Measurements from ENCODE around the gene AKAP1. TPM values are rescaled to one million over a fixed set of nuclear protein-coding genes. Genes with fewer than 3 reads are reported as not detected.
A peak's percentile ranks its signal among the peaks of the same experiment; 100 is the strongest.

Gene AKAP1
- total RNA-seq, 2 donors from 2014 or later, result 61.7 to 124 TPM

- Histone ChIP-seq H3K27ac (peak overlapping the region; percentile 49 to 70), H3K27me3 (replicated peaks; ENCODE audit: insufficient read depth) (no peaks in the 10 kb centered on the region), H3K4me3 (no peak overlapping the region), H3K36me3 (no peaks in the 10 kb centered on the region), H3K9me3 (no peaks in the 10 kb centered on the region), H3K4me1 (replicated peaks) (peaks cover 7% of the 10 kb centered on the region)
- intact Hi-C loops (cut with DNase I), result no loop called here
- TF ChIP-seq POLR2A (IDR thresholded peaks at IDR 0.05) (no peak), CTCF (IDR thresholded peaks at IDR 0.05) (peak in 1 of 4 experiments; percentile 12), POLR2AphosphoS5 (IDR thresholded peaks at IDR 0.05) (peak; percentile 88)
- 47% methylated on average over 12 of the region's 12 CpGs for WGBS
- peak; percentile 76 for DNase-seq (ENCODE audit: low spot score)
Measured at GRCh38 chr17:57107498-57108101, 22.6 kb downstream of the AKAP1 start.

GRCh38 chr17:57108671-57109392, 23.8 kb downstream of the AKAP1 start:
- H3K4me1 ChIP-seq (replicated peaks), result peaks cover 7% of the 10 kb centered on the region
- TF ChIP-seq POLR2A (IDR thresholded peaks at IDR 0.05) (no peak), CTCF (IDR thresholded peaks at IDR 0.05) (no peak), POLR2AphosphoS5 (IDR thresholded peaks at IDR 0.05) (no peak)
- no peak overlapping the region for H3K4me3 ChIP-seq
- peak overlapping the region; percentile 53 to 70 for H3K27ac ChIP-seq
- intact Hi-C loops (cut with DNase I), result no loop called here
- no peaks in the 10 kb centered on the region for H3K36me3 ChIP-seq
- no peak for DNase-seq (ENCODE audit: low spot score)
- no peaks in the 10 kb centered on the region for H3K27me3 ChIP-seq (replicated peaks; ENCODE audit: insufficient read depth)
- 80% methylated on average over 12 of the region's 12 CpGs for WGBS
- H3K9me3 ChIP-seq, result no peaks in the 10 kb centered on the region

GRCh38 chr17:57109393-57110151, 24.5 kb downstream of the AKAP1 start:
- Histone ChIP-seq H3K27me3 (replicated peaks; ENCODE audit: insufficient read depth) (no peaks in the 10 kb centered on the region), H3K9me3 (no peaks in the 10 kb centered on the region), H3K36me3 (no peaks in the 10 kb centered on the region), H3K4me3 (no peak overlapping the region), H3K27ac (peak overlapping the region; percentile 53 to 70), H3K4me1 (replicated peaks) (peaks cover 7% of the 10 kb centered on the region)
- TF ChIP-seq CTCF (IDR thresholded peaks at IDR 0.05) (peak in 2 of 4 experiments; percentile 21), POLR2AphosphoS5 (IDR thresholded peaks at IDR 0.05) (no peak), POLR2A (IDR thresholded peaks at IDR 0.05) (no peak)
- no peak for DNase-seq (ENCODE audit: low spot score)
- 49% methylated on average over 14 of the region's 14 CpGs for WGBS
- intact Hi-C loops (cut with DNase I), result loop anchor here (10.0 kb wide), 1 partner anchor 105 kb away; no protein-coding TSS in a partner anchor

GRCh38 chr17:57110152-57110542, 25.1 kb downstream of the AKAP1 start:
- H3K27me3 ChIP-seq (replicated peaks; ENCODE audit: insufficient read depth), result no peaks in the 10 kb centered on the region
- no peak for DNase-seq (ENCODE audit: low spot score)
- WGBS, result 14% methylated on average over 5 of the region's 5 CpGs
- no peaks in the 10 kb centered on the region for H3K36me3 ChIP-seq
- TF ChIP-seq POLR2A (IDR thresholded peaks at IDR 0.05), result no peak
- peak; percentile 34 for TF ChIP-seq POLR2AphosphoS5 (IDR thresholded peaks at IDR 0.05)
- TF ChIP-seq CTCF (IDR thresholded peaks at IDR 0.05), result no peak
- H3K4me1 ChIP-seq (replicated peaks), result peaks cover 7% of the 10 kb centered on the region
- H3K4me3 ChIP-seq, result no peak overlapping the region
- intact Hi-C loops (cut with DNase I), result loop anchor here (10.0 kb wide), 1 partner anchor 105 kb away; no protein-coding TSS in a partner anchor
- H3K27ac ChIP-seq, result peak overlapping the region; percentile 53 to 70
- no peaks in the 10 kb centered on the region for H3K9me3 ChIP-seq

Data from prostate gland (tissue), 2 donors.